H9 (cell line): ENCODE data around the gene RRAGB. TPM values are rescaled to one million over a fixed set of nuclear protein-coding genes. Genes with fewer than 3 reads are reported as not detected.
A peak's percentile ranks its signal among the peaks of the same experiment; 100 is the strongest.

Source experiments
- DNase-seq: peaks from one replicate; pipeline ENCODE4 v3.0.0-alpha.2; 2017
- H2AFZ ChIP-seq: one replicate; pipeline ENCODE4 v1.6.1; 2013; ENCODE audit warnings: mild to moderate bottlenecking, low read length, control low read depth, moderate library complexity
- H2AK5ac ChIP-seq: 2 replicates; pipeline ENCODE4 v1.6.1; 2013; ENCODE audit warnings: low read length, control low read depth, mixed read lengths; ENCODE audit not compliant: insufficient read length
- H2BK120ac ChIP-seq: one replicate; pipeline ENCODE4 v1.6.1; 2013; ENCODE audit warnings: low read depth, mild to moderate bottlenecking, low read length, control low read depth, inconsistent platforms; ENCODE audit not compliant: poor library complexity, severe bottlenecking
- H2BK12ac ChIP-seq: 2 replicates; pipeline ENCODE4 v1.6.1; 2013; ENCODE audit warnings: low read length, control low read depth, mixed read lengths, low read depth; ENCODE audit not compliant: insufficient read length
- H2BK15ac ChIP-seq: 2 replicates; pipeline ENCODE4 v1.6.1; 2013; ENCODE audit warnings: low read depth, low read length, control low read depth
- H2BK20ac ChIP-seq: one replicate; pipeline ENCODE4 v1.6.1; 2013; ENCODE audit warnings: low read depth, mild to moderate bottlenecking, low read length, control low read depth, inconsistent platforms; ENCODE audit not compliant: poor library complexity, severe bottlenecking
- H2BK5ac ChIP-seq: 2 replicates; pipeline ENCODE4 v1.6.1; 2013; ENCODE audit warnings: low read length, control low read depth, mixed read lengths; ENCODE audit not compliant: insufficient read length
- H3K14ac ChIP-seq: 2 replicates; pipeline ENCODE4 v1.6.1; 2013; ENCODE audit warnings: low read length, control low read depth; ENCODE audit not compliant: insufficient read depth
- H3K18ac ChIP-seq: 2 replicates; pipeline ENCODE4 v1.6.1; 2013; ENCODE audit warnings: low read depth, mild to moderate bottlenecking, mixed read lengths, low read length, control low read depth; ENCODE audit not compliant: insufficient read length
- H3K23ac ChIP-seq: 2 replicates; pipeline ENCODE4 v1.6.1; 2013; ENCODE audit warnings: low read length, control low read depth, mixed read lengths, low read depth; ENCODE audit not compliant: insufficient read length
- H3K23me2 ChIP-seq: 2 replicates; pipeline ENCODE4 v1.6.1; 2013; ENCODE audit warnings: low read depth, mild to moderate bottlenecking, mixed read lengths, low read length, control low read depth; ENCODE audit not compliant: insufficient read length, poor library complexity, severe bottlenecking
- H3K27ac ChIP-seq: 2 replicates; pipeline ENCODE4 v1.5.1; 2013; ENCODE audit warnings: low read length, control low read depth, mixed read lengths, low read depth; ENCODE audit not compliant: insufficient read length
- H3K27me3 ChIP-seq: 2 replicates; pipeline ENCODE4 v1.6.1; 2013; ENCODE audit warnings: low read length, control low read depth, inconsistent platforms; ENCODE audit not compliant: insufficient read depth
- H3K4ac ChIP-seq: 2 replicates; pipeline ENCODE4 v1.6.1; 2013; ENCODE audit warnings: low read depth, mild to moderate bottlenecking, control low read depth, inconsistent platforms, low read length, moderate library complexity
- H3K4me1 ChIP-seq: 2 replicates; pipeline ENCODE4 v1.6.1; 2013; ENCODE audit warnings: low read length, control low read depth, inconsistent platforms; ENCODE audit not compliant: insufficient read depth
- H3K4me2 ChIP-seq: 2 replicates; pipeline ENCODE4 v1.6.1; 2013; ENCODE audit warnings: low read length, control low read depth, mixed read lengths; ENCODE audit not compliant: insufficient read length, insufficient read depth
- H3K56ac ChIP-seq: 2 replicates; pipeline ENCODE4 v1.6.1; 2013; ENCODE audit warnings: low read depth, mild to moderate bottlenecking, mixed read lengths, low read length, control low read depth; ENCODE audit not compliant: insufficient read length
- H3K79me1 ChIP-seq: 2 replicates; pipeline ENCODE4 v1.6.1; 2013; ENCODE audit warnings: low read depth, mild to moderate bottlenecking, moderate library complexity, low read length, control low read depth, inconsistent platforms; ENCODE audit not compliant: insufficient read depth, poor library complexity, severe bottlenecking
- H3K79me2 ChIP-seq: 2 replicates; pipeline ENCODE4 v1.6.1; 2013; ENCODE audit warnings: low read length, control low read depth, inconsistent platforms; ENCODE audit not compliant: insufficient read depth
- H3K9ac ChIP-seq: 2 replicates; pipeline ENCODE4 v1.6.1; 2013; ENCODE audit warnings: low read length, control low read depth, mixed read lengths; ENCODE audit not compliant: insufficient read length; ENCODE audit errors: extremely low read depth
- H3K9me3 ChIP-seq: one replicate; pipeline ENCODE4 v1.6.1; 2013; ENCODE audit warnings: low read depth, low read length, inconsistent platforms; ENCODE audit not compliant: control insufficient read depth
- H3T11ph ChIP-seq: one replicate; pipeline ENCODE4 v1.6.1; 2013; ENCODE audit warnings: mild to moderate bottlenecking, low read length, control low read depth, inconsistent platforms
- H4K20me1 ChIP-seq: one replicate; pipeline ENCODE4 v1.6.1; 2013; ENCODE audit not compliant: control insufficient read depth, insufficient read length, insufficient read depth
- H4K5ac ChIP-seq: 2 replicates; pipeline ENCODE4 v1.6.1; 2013; ENCODE audit warnings: low read depth, mild to moderate bottlenecking, mixed read lengths, low read length, control low read depth; ENCODE audit not compliant: insufficient read length
- H4K8ac ChIP-seq: replicated peaks from 2 replicates; pipeline ENCODE4 v1.6.1; 2013; ENCODE audit warnings: low read length, control low read depth, mixed read lengths, low read depth; ENCODE audit not compliant: insufficient read length
- H4K91ac ChIP-seq: 2 replicates; pipeline ENCODE4 v1.6.1; 2013; ENCODE audit warnings: low read depth, mild to moderate bottlenecking, moderate library complexity, mixed read lengths, low read length, control low read depth; ENCODE audit not compliant: insufficient read length
- H3K27ac Mint-ChIP-seq, 3 experiments: 2 replicates in 2 of 3; 3 replicates in 1 of 3; pipeline ENCODE4 v1.8.0; 2020 to 2021; ENCODE audit warnings: mixed read lengths in 3 of 3, mild to moderate bottlenecking in 1 of 3, moderate library complexity in 1 of 3
- H3K27me3 Mint-ChIP-seq: 2 replicates; pipeline ENCODE4 v1.8.0; 2021; ENCODE audit warnings: low read depth, mild to moderate bottlenecking, moderate library complexity, mixed read lengths
- H3K36me3 Mint-ChIP-seq, 3 experiments: 2 replicates in 2 of 3; 3 replicates in 1 of 3; pipeline ENCODE4 v1.8.0; 2020 to 2021; ENCODE audit warnings: low read depth in 3 of 3, mixed read lengths in 3 of 3; ENCODE audit not compliant: insufficient read depth in 1 of 3
- H3K4me1 Mint-ChIP-seq, 2 experiments: 2 replicates each; pipeline ENCODE4 v1.8.0; 2020; ENCODE audit warnings: mixed read lengths in 2 of 2
- H3K4me3 Mint-ChIP-seq, 2 experiments: 2 replicates in 1 of 2; 3 replicates in 1 of 2; pipeline ENCODE4 v1.8.0; 2020 to 2021; ENCODE audit warnings: mild to moderate bottlenecking in 2 of 2, mixed read lengths in 2 of 2, moderate library complexity in 1 of 2
- H3K9me3 Mint-ChIP-seq, 2 experiments: 2 replicates in 1 of 2; 3 replicates in 1 of 2; pipeline ENCODE4 v1.8.0; 2020; ENCODE audit warnings: mild to moderate bottlenecking in 2 of 2, mixed read lengths in 2 of 2, moderate library complexity in 1 of 2
- WGBS: extraction: QIAGEN DNeasy Blood & Tissue Kit; methylation state at CpG from one replicate; pipeline ENCODE4 v1.1.7; 2013; ENCODE audit warnings: missing lambda C conversion rate, low lambda C conversion rate, mixed read lengths; ENCODE audit not compliant: insufficient read length; ENCODE audit errors: extremely low coverage; 5-methylcytosine and 5-hydroxymethylcytosine counted together
- total RNA-seq: library from RNA; stranded (reverse); gene quantifications from 2 replicates; pipeline ENCODE4 v1.2.1, GENCODE V29; 2021
- TF ChIP-seq, protein P1 (sequence below): fragments of 200-600 bp; sonication (generic); conservative IDR thresholded peaks from 3 replicates; pipeline ENCODE4 v1.8.0; 2021; ENCODE audit warnings: antibody characterized with exemption, mild to moderate bottlenecking

RRAGB gene
- total RNA-seq, 1 experiment from 2014 or later, result 10.3 TPM

DNA sequence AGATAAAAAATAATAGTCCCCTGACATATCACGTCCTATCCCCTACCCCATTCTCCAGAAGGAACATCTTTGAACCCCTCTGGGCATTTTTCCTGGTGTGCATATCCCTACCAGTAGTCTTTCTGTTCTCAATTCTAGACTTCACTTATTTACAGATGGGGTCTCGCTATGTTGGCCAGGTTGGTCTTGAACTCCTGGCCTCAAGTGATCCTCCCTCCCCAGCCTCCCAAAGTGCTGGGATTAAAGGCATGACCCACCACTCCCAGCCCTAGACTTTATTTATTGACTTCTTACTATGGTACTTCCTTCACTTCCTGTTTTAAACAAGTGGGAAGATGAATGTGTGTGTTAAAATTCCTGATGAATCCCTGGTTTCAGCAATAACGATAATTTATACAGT lies 612 bp upstream of the RRAGB start:
- peaks cover 6 to 28% (median 11%) of the 10 kb centered on the region in 3 experiments; a peak in 6 of 7 replicates for H3K36me3 Mint-ChIP-seq
- no peak overlapping the region for H3K56ac ChIP-seq
- no peak overlapping the region for H3T11ph ChIP-seq
- H3K27ac Mint-ChIP-seq, result no peak overlapping the region
- no peak overlapping the region for H3K14ac ChIP-seq
- no peaks in the 10 kb centered on the region for H3K27me3 Mint-ChIP-seq
- no peak overlapping the region for H3K23ac ChIP-seq
- TF ChIP-seq, protein P1, sequence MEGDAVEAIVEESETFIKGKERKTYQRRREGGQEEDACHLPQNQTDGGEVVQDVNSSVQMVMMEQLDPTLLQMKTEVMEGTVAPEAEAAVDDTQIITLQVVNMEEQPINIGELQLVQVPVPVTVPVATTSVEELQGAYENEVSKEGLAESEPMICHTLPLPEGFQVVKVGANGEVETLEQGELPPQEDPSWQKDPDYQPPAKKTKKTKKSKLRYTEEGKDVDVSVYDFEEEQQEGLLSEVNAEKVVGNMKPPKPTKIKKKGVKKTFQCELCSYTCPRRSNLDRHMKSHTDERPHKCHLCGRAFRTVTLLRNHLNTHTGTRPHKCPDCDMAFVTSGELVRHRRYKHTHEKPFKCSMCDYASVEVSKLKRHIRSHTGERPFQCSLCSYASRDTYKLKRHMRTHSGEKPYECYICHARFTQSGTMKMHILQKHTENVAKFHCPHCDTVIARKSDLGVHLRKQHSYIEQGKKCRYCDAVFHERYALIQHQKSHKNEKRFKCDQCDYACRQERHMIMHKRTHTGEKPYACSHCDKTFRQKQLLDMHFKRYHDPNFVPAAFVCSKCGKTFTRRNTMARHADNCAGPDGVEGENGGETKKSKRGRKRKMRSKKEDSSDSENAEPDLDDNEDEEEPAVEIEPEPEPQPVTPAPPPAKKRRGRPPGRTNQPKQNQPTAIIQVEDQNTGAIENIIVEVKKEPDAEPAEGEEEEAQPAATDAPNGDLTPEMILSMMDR, result no peak
- no peak for DNase-seq
- no peaks in the 10 kb centered on the region for H3K23me2 ChIP-seq
- H3K4me3 Mint-ChIP-seq, result peak overlapping the region; percentile 50 to 84
- no peaks in the 10 kb centered on the region for H3K4me1 ChIP-seq
- no peak overlapping the region for H2AFZ ChIP-seq
- no CpG with 5 or more reads among the region's 3 CpGs for WGBS
- no peak overlapping the region for H2BK20ac ChIP-seq
- H3K18ac ChIP-seq, result no peak overlapping the region
- H2BK5ac ChIP-seq, result no peak overlapping the region
- H3K9me3 ChIP-seq, result peaks cover 41% of the 10 kb centered on the region
- H2AK5ac ChIP-seq, result no peak overlapping the region
- no peak overlapping the region for H3K4ac ChIP-seq
- no peaks in the 10 kb centered on the region for H4K20me1 ChIP-seq
- no peak overlapping the region for H4K91ac ChIP-seq
- peaks cover 0 to 4% of the 10 kb centered on the region in 2 experiments; a peak in 2 of 4 replicates for H3K4me1 Mint-ChIP-seq
- H3K9ac ChIP-seq, result no peak overlapping the region
- H2BK15ac ChIP-seq, result no peak overlapping the region
- H3K79me2 ChIP-seq, result no peaks in the 10 kb centered on the region
- H3K27me3 ChIP-seq, result no peaks in the 10 kb centered on the region
- H3K4me2 ChIP-seq, result no peak overlapping the region
- H2BK120ac ChIP-seq, result no peak overlapping the region
- H3K27ac ChIP-seq, result no peak overlapping the region
- H2BK12ac ChIP-seq, result no peak overlapping the region
- H3K9me3 Mint-ChIP-seq, result peaks cover 69 to 71% of the 10 kb centered on the region in 2 experiments
- no peaks in the 10 kb centered on the region for H3K79me1 ChIP-seq
- no peak overlapping the region for H4K8ac ChIP-seq
- H4K5ac ChIP-seq, result no peak overlapping the region
